Measurements from ENCODE around the gene UNC80. TPM values are rescaled to one million over a fixed set of nuclear protein-coding genes. Genes with fewer than 3 reads are reported as not detected.
"Not testable (repeated sequence)": the region's sequence is repeated elsewhere in the genome, so short reads cannot be mapped to it uniquely, and the experiment has no call there.

The UNC80 gene
- total and polyA plus RNA-seq, 2 donors (not counting 3 experiments of a cell fraction or from before 2014, with no cell fraction given), result not detected

DNA sequence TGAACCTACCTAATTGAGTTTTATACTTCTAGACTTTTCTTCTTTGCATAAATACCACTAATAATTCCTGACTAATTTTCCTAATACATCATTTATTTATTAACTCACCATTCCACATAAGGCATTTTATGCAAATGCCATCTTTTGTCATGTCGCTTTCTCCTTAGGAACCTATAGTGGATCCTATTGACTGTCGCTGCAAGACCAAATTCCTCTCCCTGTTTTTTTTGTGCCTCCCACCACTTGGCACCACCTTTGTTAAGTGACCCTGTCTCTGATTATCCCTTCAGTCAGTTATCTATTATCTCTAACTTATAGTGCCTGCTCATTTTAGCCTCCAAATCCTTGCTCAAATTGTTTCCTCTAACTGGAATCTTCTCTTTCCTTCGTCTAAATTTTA, 19.5 kb downstream of the UNC80 start:
- Histone ChIP-seq H3K4me1 (ENCODE audit: control insufficient read depth, extremely low read depth, insufficient read depth, low read length) (no peaks in the 10 kb centered on the region), H3K9me3 (replicated peaks; ENCODE audit: control insufficient read depth, insufficient read depth, low read length) (no peaks in the 10 kb centered on the region), H3K27me3 (ENCODE audit: control insufficient read depth in 2 of 2, insufficient read depth in 2 of 2, low read length in 2 of 2) (no peaks in the 10 kb centered on the region), H3K27ac (ENCODE audit: insufficient read depth, low read depth, low read length) (no peak overlapping the region), H3K9ac (replicated peaks; ENCODE audit: extremely low read depth, insufficient read depth, low read length) (no peak overlapping the region), H3K79me2 (ENCODE audit: control insufficient read depth, insufficient read depth, low read length) (no peaks in the 10 kb centered on the region), H3K4me2 (ENCODE audit: insufficient read depth, low read length) (no peak overlapping the region), H3K4me3 (replicated peaks in 1 of 3; ENCODE audit: insufficient read depth in 1 of 3, low read depth in 1 of 3, low read length in 3 of 3) (no peak overlapping the region), H3K9me1 (replicated peaks; ENCODE audit: control insufficient read depth, extremely low read depth, insufficient read depth, low read length) (no peaks in the 10 kb centered on the region), H4K20me1 (replicated peaks; ENCODE audit: control insufficient read depth, extremely low read depth, insufficient read depth, low read length) (no peaks in the 10 kb centered on the region), H2AFZ (ENCODE audit: low read depth, low read length) (no peak overlapping the region), H3K36me3 (ENCODE audit: control insufficient read depth in 2 of 2, extremely low read depth in 1 of 2, insufficient read depth in 2 of 2, low read length in 2 of 2) (no peaks in the 10 kb centered on the region)
- dilution Hi-C loops (cut with MboI; ENCODE audit: extremely low pct_ligation_motif_present, low sequenced_read_pairs) (no loop called here), intact Hi-C loops (cut with micrococcal nuclease) (loop anchor here (10.0 kb wide), 1 partner anchor 404 kb away; no protein-coding TSS in a partner anchor)
- TF ChIP-seq JUN (IDR thresholded peaks at IDR 0.05; ENCODE audit: borderline replicate concordance, insufficient read depth, insufficient read length, low read depth) (no peak), GATA2 (IDR thresholded peaks at IDR 0.05; ENCODE audit: insufficient read depth, insufficient read length, low read depth, low read length) (no peak), POLR2AphosphoS5 (IDR thresholded peaks at IDR 0.05; ENCODE audit: insufficient read depth, low read depth, low read length) (no peak), MAX (IDR thresholded peaks at IDR 0.05; ENCODE audit: insufficient read depth, insufficient read length) (no peak), EZH2 (IDR thresholded peaks at IDR 0.05; ENCODE audit: borderline replicate concordance, low read depth, low read length, severe bottlenecking) (no peak), POLR2A (IDR thresholded peaks at IDR 0.05; ENCODE audit: low read depth, low read length) (no peak), MYC (IDR thresholded peaks at IDR 0.05; ENCODE audit: low read depth, low read length) (no peak), FOS (IDR thresholded peaks at IDR 0.05; ENCODE audit: borderline replicate concordance, insufficient read depth, low read length) (no peak)
- TF ChIP-seq, protein P1, sequence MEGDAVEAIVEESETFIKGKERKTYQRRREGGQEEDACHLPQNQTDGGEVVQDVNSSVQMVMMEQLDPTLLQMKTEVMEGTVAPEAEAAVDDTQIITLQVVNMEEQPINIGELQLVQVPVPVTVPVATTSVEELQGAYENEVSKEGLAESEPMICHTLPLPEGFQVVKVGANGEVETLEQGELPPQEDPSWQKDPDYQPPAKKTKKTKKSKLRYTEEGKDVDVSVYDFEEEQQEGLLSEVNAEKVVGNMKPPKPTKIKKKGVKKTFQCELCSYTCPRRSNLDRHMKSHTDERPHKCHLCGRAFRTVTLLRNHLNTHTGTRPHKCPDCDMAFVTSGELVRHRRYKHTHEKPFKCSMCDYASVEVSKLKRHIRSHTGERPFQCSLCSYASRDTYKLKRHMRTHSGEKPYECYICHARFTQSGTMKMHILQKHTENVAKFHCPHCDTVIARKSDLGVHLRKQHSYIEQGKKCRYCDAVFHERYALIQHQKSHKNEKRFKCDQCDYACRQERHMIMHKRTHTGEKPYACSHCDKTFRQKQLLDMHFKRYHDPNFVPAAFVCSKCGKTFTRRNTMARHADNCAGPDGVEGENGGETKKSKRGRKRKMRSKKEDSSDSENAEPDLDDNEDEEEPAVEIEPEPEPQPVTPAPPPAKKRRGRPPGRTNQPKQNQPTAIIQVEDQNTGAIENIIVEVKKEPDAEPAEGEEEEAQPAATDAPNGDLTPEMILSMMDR (IDR thresholded peaks at IDR 0.05; ENCODE audit: extremely low read depth in 1 of 2, insufficient read depth in 1 of 2, low read depth in 1 of 2, low read length in 2 of 2), result no peak
- CTCF ChIA-PET, result interaction anchor here (1.0 kb wide), 1 partner anchor 14 kb away, joined by 3 read pairs; no protein-coding TSS in a partner anchor
- no peak for FAIRE-seq
- BruUV-seq (replicated peaks), result no TSS peak
- no peak for DNase-seq (ENCODE audit: low read depth, low spot score)
- POLR2A ChIA-PET, result no interaction called here

GRCh38 chr2:209795425-209795824, 23.8 kb downstream of the UNC80 start:
- DNase-seq (ENCODE audit: low read depth, low spot score); FAIRE-seq; H3K36me3 ChIP-seq (ENCODE audit: control insufficient read depth in 2 of 2, extremely low read depth in 1 of 2, insufficient read depth in 2 of 2, low read length in 2 of 2); H3K27ac ChIP-seq (ENCODE audit: insufficient read depth, low read depth, low read length); dilution Hi-C loops (cut with MboI; ENCODE audit: extremely low pct_ligation_motif_present, low sequenced_read_pairs); H2AFZ ChIP-seq (ENCODE audit: low read depth, low read length); H4K20me1 ChIP-seq (replicated peaks; ENCODE audit: control insufficient read depth, extremely low read depth, insufficient read depth, low read length); H3K9me3 ChIP-seq (replicated peaks; ENCODE audit: control insufficient read depth, insufficient read depth, low read length); H3K9me1 ChIP-seq (replicated peaks; ENCODE audit: control insufficient read depth, extremely low read depth, insufficient read depth, low read length); H3K4me3 ChIP-seq (replicated peaks in 1 of 3; ENCODE audit: insufficient read depth in 1 of 3, low read depth in 1 of 3, low read length in 3 of 3); H3K4me1 ChIP-seq (ENCODE audit: control insufficient read depth, extremely low read depth, insufficient read depth, low read length); H3K27me3 ChIP-seq (ENCODE audit: control insufficient read depth in 2 of 2, insufficient read depth in 2 of 2, low read length in 2 of 2); H3K79me2 ChIP-seq (ENCODE audit: control insufficient read depth, insufficient read depth, low read length); H3K9ac ChIP-seq (replicated peaks; ENCODE audit: extremely low read depth, insufficient read depth, low read length); H3K4me2 ChIP-seq (ENCODE audit: insufficient read depth, low read length); BruUV-seq (replicated peaks); POLR2A ChIA-PET: not testable (repeated sequence)
- intact Hi-C loops (cut with micrococcal nuclease), result loop anchor here (10.0 kb wide), 1 partner anchor 399 kb away; no protein-coding TSS in a partner anchor
- CTCF ChIA-PET, result interaction anchor here (1.4 to 1.8 kb wide), 2 partner anchors 166 to 403 kb away, joined by 5 to 7 read pairs; no protein-coding TSS in a partner anchor

Measured in endothelial cell of umbilical vein (primary cell).